Measurements from ENCODE around the gene GCN1. TPM values are rescaled to one million over a fixed set of nuclear protein-coding genes. Genes with fewer than 3 reads are reported as not detected.
"Not testable (repeated sequence)": the region's sequence is repeated elsewhere in the genome, so short reads cannot be mapped to it uniquely, and the experiment has no call there.

GCN1 gene
- polyA plus RNA-seq, 3 donors: 5.0 to 22.1 (median 8.3) TPM

- Histone ChIP-seq H3K36me3 (replicated peaks in 1 of 2; ENCODE audit: control insufficient read depth in 1 of 2, insufficient read depth in 2 of 2, low read length in 2 of 2) (peaks cover 90 to 96% of the 10 kb centered on the region in 2 donors), H3K4me1 (ENCODE audit: control insufficient read depth in 1 of 2, insufficient read depth in 2 of 2, low read length in 2 of 2) (no peaks in the 10 kb centered on the region), H3K9me3 (replicated peaks in 1 of 2; ENCODE audit: control insufficient read depth in 1 of 2, insufficient read depth in 1 of 2, low read length in 2 of 2) (no peaks in the 10 kb centered on the region), H3K4me2 (replicated peaks; ENCODE audit: extremely low read depth, low read length, poor library complexity, severe bottlenecking) (no peak overlapping the region), H2AFZ (ENCODE audit: insufficient read depth, low read depth, low read length, poor library complexity, severe bottlenecking) (no peak overlapping the region), H3K9ac (ENCODE audit: insufficient read depth, low read length, poor library complexity, severe bottlenecking) (no peak overlapping the region), H4K20me1 (ENCODE audit: insufficient read depth, low read length) (peaks cover 100% of the 10 kb centered on the region), H3K4me3 (replicated peaks in 1 of 3; ENCODE audit: low read depth in 2 of 3, low read length in 3 of 3) (no peak overlapping the region), H3K27ac (ENCODE audit: low read depth in 1 of 2, low read length in 2 of 2) (no peak overlapping the region), H3K27me3 (ENCODE audit: control insufficient read depth in 2 of 2, insufficient read depth in 2 of 2, low read length in 2 of 2) (no peaks in the 10 kb centered on the region), H3K79me2 (ENCODE audit: insufficient read depth, low read length) (no peaks in the 10 kb centered on the region)
- Mint-ChIP-seq H3K36me3 (peaks cover 76 to 95% of the 10 kb centered on the region in 2 donors), H3K27ac (no peak overlapping the region), H3K4me3 (no peak overlapping the region), H3K9me3 (peaks cover 0 to 2% (median 0%) of the 10 kb centered on the region in 7 donors), H3K27me3 (ENCODE audit: low read depth in 3 of 3) (peaks cover 0 to 2% (median 1%) of the 10 kb centered on the region in 3 donors), H3K4me1 (no peaks in the 10 kb centered on the region)
- DNase-seq: no peak
- WGBS (ENCODE audit: insufficient coverage): 96% methylated on average over 23 of the region's 34 CpGs
- intact Hi-C loops (cut with micrococcal nuclease): no loop called here
- TF ChIP-seq CTCF (IDR thresholded peaks at IDR 0.05): no peak
Measured at GRCh38 chr12:120214626-120215356, 20.3 kb upstream of the GCN1 start.

GRCh38 chr12:120213758-120214157 is 19.2 kb upstream of the GCN1 start:
- H3K4me1 ChIP-seq (ENCODE audit: control insufficient read depth in 1 of 2, insufficient read depth in 2 of 2, low read length in 2 of 2): no peaks in the 10 kb centered on the region
- Mint-ChIP-seq H3K9me3 (no peaks in the 10 kb centered on the region), H3K4me1 (no peaks in the 10 kb centered on the region), H3K4me3 (no peak overlapping the region), H3K27me3 (ENCODE audit: low read depth in 3 of 3) (peaks cover 0 to 2% (median 0%) of the 10 kb centered on the region in 3 donors), H3K27ac (peak overlapping the region in 2 of 7 donors; percentile 32 to 54), H3K36me3 (peaks cover 65 to 86% of the 10 kb centered on the region in 2 donors)
- H2AFZ ChIP-seq (ENCODE audit: insufficient read depth, low read depth, low read length, poor library complexity, severe bottlenecking): no peak overlapping the region
- DNase-seq: no peak
- H3K4me2 ChIP-seq (replicated peaks; ENCODE audit: extremely low read depth, low read length, poor library complexity, severe bottlenecking): no peak overlapping the region
- H3K79me2 ChIP-seq (ENCODE audit: insufficient read depth, low read length): no peaks in the 10 kb centered on the region
- H4K20me1 ChIP-seq (ENCODE audit: insufficient read depth, low read length): peaks cover 93% of the 10 kb centered on the region
- 99% methylated on average over 18 of the region's 20 CpGs for WGBS (ENCODE audit: insufficient coverage)
- peaks cover 80 to 86% of the 10 kb centered on the region in 2 donors for H3K36me3 ChIP-seq (replicated peaks in 1 of 2; ENCODE audit: control insufficient read depth in 1 of 2, insufficient read depth in 2 of 2, low read length in 2 of 2)
- no peak overlapping the region for H3K4me3 ChIP-seq (replicated peaks in 1 of 3; ENCODE audit: low read depth in 2 of 3, low read length in 3 of 3)
- no peaks in the 10 kb centered on the region for H3K9me3 ChIP-seq (replicated peaks in 1 of 2; ENCODE audit: control insufficient read depth in 1 of 2, insufficient read depth in 1 of 2, low read length in 2 of 2)
- no peak overlapping the region for H3K9ac ChIP-seq (ENCODE audit: insufficient read depth, low read length, poor library complexity, severe bottlenecking)
- intact Hi-C loops (cut with micrococcal nuclease): no loop called here
- TF ChIP-seq CTCF (IDR thresholded peaks at IDR 0.05): no peak
- H3K27me3 ChIP-seq (ENCODE audit: control insufficient read depth in 2 of 2, insufficient read depth in 2 of 2, low read length in 2 of 2): no peaks in the 10 kb centered on the region
- no peak overlapping the region for H3K27ac ChIP-seq (ENCODE audit: low read depth in 1 of 2, low read length in 2 of 2)

GRCh38 chr12:120213182-120213581 is 18.7 kb upstream of the GCN1 start:
- WGBS (ENCODE audit: insufficient coverage): 98% methylated on average over 5 of the region's 5 CpGs
- H3K36me3 ChIP-seq (replicated peaks in 1 of 2; ENCODE audit: control insufficient read depth in 1 of 2, insufficient read depth in 2 of 2, low read length in 2 of 2): peaks cover 75 to 80% of the 10 kb centered on the region in 2 donors
- H3K4me1 ChIP-seq (ENCODE audit: control insufficient read depth in 1 of 2, insufficient read depth in 2 of 2, low read length in 2 of 2); H3K79me2 ChIP-seq (ENCODE audit: insufficient read depth, low read length); H3K4me3 Mint-ChIP-seq; H3K27me3 ChIP-seq (ENCODE audit: control insufficient read depth in 2 of 2, insufficient read depth in 2 of 2, low read length in 2 of 2); H3K9me3 ChIP-seq (replicated peaks in 1 of 2; ENCODE audit: control insufficient read depth in 1 of 2, insufficient read depth in 1 of 2, low read length in 2 of 2); H3K27ac ChIP-seq (ENCODE audit: low read depth in 1 of 2, low read length in 2 of 2); H3K27me3 Mint-ChIP-seq (ENCODE audit: low read depth in 3 of 3); DNase-seq; intact Hi-C loops (cut with micrococcal nuclease); H3K27ac Mint-ChIP-seq; H3K9me3 Mint-ChIP-seq; H3K4me3 ChIP-seq (replicated peaks in 1 of 3; ENCODE audit: low read depth in 2 of 3, low read length in 3 of 3); H3K4me1 Mint-ChIP-seq; H2AFZ ChIP-seq (ENCODE audit: insufficient read depth, low read depth, low read length, poor library complexity, severe bottlenecking); H3K4me2 ChIP-seq (replicated peaks; ENCODE audit: extremely low read depth, low read length, poor library complexity, severe bottlenecking); H3K9ac ChIP-seq (ENCODE audit: insufficient read depth, low read length, poor library complexity, severe bottlenecking): not testable (repeated sequence)
- H3K36me3 Mint-ChIP-seq: peaks cover 60 to 80% of the 10 kb centered on the region in 2 donors
- peaks cover 88% of the 10 kb centered on the region for H4K20me1 ChIP-seq (ENCODE audit: insufficient read depth, low read length)
